Mammary epithelial cell (primary cell): ENCODE measurements around the gene GIN1.

Experiments used
- CTCF ChIP-seq, 2 donors: IDR thresholded peaks in 1 of 2; conservative IDR thresholded peaks in 1 of 2; 2 replicates each; pipeline ENCODE4 v1.5.1; 2011 to 2012; ENCODE audit warnings: inconsistent platforms in 2 of 2, low read length in 2 of 2, mild to moderate bottlenecking in 2 of 2, control low read depth in 1 of 2, low read depth in 1 of 2; ENCODE audit not compliant: insufficient read depth in 1 of 2; ENCODE audit errors: extremely low read depth in 1 of 2
- EZH2 ChIP-seq: IDR thresholded peaks from 2 replicates; pipeline ENCODE4 v1.6.1; 2012; ENCODE audit warnings: low read length, inconsistent platforms, borderline replicate concordance

- TF ChIP-seq CTCF (conservative IDR thresholded peaks at IDR 0.05 in 1 of 2, IDR thresholded peaks at IDR 0.05 in 1 of 2; ENCODE audit: extremely low read depth in 1 of 2, insufficient read depth in 1 of 2, low read depth in 1 of 2, low read length in 2 of 2) (no peak), EZH2 (no peak)
Observed at GRCh38 chr5:103059525-103059924, 60.4 kb downstream of the GIN1 start.
